ENCODE measurements around the gene TPD52L1.
A peak's percentile ranks its signal among the peaks of the same experiment; 100 is the strongest.

TPD52L1 gene

DNA sequence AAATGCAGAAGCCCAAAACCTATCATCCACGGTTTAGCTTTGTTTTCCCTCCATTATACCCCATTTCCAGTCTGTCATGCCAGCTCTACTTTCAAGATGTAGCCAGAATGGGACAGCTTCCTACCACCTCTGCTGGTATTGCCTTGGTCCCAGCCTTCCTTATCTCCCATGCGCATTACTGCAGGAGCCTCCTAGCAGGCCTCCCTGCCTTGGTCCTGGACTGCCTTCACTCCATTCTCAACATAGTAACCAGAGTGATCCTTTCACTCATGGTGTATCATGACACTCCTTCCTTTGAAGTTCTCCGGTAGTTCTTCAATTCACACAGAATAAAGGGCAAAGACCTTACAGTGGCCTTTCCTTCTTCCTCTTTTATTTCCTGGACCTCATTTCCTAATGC, 15.9 kb downstream of the TPD52L1 start:
- no peak overlapping the region for H3K4me3 ChIP-seq
- H3K27ac ChIP-seq, result peak overlapping the region in 4 of 21 experiments; percentile 2 to 34 (median 16)

DNA sequence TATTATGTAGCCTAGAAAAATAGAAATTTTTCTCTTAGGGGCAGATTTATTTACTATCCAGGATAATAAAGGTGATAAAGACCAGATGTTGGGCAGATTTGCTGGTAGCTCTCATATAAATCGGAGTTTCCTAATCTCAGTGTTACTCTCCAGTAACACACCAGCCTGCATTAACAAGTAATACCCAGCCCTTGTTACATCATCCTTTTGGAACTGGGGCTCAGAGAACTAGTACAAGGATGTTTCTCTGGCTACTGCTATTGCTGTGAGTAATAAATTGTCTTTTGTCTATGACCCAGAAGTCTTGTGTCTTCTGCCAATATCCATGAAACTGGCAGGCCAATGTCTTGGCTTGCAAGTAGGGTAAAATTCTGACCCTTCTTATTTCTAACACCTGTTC, 16.8 kb downstream of the TPD52L1 start:
- Histone ChIP-seq H3K27ac (peak overlapping the region in 2 of 21 experiments; percentile 18 to 42), H3K4me3 (no peak overlapping the region)

DNA sequence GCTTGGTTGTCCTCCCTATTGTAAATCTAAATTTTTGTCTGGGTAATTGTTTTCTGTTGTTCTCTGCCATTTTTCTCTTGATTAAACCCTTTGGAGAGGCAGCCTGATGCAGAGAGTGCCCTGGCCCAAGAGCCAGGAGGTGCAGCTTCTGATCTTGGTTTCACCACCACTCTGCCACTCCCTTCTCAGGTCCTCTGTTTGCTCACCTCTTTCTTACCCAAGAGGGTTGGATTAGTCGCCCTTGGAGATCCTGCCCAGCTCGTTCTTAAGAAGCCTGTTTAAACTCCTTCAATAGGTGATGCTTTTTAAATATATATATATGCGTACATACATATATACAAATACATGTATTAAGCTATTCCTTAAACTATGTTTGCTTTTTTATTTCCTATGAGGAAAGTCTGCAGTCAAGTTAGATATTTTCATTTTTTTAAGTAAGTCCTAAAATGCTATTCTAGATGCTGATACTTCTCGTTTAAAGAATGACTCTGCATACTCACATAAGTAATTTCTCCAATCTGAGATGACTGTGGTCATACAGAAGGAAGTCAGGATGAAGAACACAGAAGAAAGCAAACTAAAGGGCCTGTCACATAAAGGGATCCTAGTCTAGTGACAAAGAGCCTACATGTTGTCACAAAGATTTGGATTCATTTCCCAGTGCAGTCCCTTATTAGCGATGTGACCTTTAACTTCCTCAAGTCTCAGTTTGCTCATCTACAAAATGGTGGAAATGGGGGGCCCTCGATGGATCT, 19.9 kb downstream of the TPD52L1 start:
- no peak overlapping the region for H3K4me3 ChIP-seq
- H3K27ac ChIP-seq, result no peak overlapping the region

DNA sequence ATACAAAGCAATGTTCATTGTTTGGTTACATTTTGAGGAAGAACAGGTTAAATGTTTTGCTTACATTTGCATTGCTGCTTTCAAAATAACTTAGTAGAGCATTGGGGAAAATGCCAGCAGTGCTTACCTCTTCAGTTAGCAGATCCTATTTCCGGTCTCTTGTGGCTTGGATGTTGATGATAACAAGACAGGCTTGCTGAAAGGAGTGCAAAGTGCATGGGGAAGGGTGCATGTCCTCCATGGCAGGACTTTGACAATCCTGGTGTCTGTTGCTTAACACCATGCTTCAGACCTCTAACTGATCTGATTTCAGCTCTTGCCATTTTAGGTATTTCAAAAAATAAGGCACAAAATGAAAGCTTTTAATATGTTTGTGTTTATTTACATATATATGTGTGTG, 21.1 kb downstream of the TPD52L1 start:
- Histone ChIP-seq H3K27ac (no peak overlapping the region), H3K4me3 (no peak overlapping the region)

DNA sequence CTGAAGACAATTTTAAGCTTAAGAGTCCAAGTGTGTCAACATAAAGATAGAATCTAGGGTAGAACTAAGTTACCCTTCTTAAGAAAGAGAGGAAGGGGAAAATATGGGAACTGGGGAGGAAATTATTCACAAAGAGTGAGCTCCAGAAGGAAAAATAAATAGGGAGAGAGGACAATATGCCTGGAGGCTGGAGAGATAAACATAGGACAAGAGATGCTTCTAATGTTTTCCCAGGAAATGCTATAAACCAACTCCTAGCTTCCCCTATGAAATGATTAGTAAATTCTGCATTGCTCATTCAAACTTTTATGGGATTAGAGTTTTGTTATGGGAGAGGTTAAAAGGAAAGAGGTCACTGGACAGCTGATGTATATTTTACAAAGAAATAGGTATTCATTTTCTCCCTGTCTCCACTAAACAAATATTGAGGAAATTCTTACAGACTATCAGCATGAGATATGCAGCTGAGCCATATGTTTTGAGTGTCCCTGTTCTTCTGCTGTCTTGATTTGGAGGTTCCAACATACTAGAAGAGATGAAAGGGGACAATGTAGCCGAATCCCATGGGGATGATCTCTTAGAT, 22.0 kb downstream of the TPD52L1 start:
- no peak overlapping the region for H3K4me3 ChIP-seq
- no peak overlapping the region for H3K27ac ChIP-seq

DNA sequence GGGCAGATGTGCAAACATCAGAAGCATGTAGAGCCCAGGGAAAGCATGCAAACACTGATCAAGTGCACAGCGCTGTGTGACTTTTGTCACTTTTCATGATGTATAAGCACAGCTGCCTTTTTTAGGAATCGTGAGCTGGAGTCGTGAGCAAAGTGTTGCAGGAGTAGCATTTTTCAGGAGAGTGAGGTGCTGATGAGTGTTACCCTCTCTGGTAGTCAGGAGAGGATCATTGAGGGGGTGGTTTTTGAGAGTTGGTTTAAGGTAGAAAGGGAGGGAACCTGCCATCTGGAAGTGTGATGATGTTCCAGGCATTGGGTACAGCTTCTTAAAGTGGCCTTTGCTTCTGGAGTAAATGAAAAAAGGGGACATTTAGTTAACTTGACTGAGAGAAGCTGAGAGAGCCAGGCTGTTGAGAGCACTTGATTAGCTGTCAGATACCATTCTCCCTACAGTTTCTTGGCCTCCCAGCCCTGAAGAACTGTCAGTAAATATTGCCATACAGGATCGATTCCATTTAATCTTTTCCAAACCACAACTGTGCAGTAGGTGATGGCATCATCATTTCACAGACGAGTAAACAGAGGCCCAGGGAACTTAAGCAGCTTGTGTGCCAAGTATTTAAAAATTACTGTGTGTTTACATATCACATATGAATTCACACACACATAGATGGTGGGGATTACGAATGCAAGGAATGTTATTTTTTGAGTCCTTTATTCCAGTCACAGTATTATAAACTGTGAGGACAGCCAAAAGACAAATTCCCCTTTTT, 28.9 kb downstream of the TPD52L1 start:
- Histone ChIP-seq H3K4me3 (no peak overlapping the region), H3K27ac (no peak overlapping the region)

DNA sequence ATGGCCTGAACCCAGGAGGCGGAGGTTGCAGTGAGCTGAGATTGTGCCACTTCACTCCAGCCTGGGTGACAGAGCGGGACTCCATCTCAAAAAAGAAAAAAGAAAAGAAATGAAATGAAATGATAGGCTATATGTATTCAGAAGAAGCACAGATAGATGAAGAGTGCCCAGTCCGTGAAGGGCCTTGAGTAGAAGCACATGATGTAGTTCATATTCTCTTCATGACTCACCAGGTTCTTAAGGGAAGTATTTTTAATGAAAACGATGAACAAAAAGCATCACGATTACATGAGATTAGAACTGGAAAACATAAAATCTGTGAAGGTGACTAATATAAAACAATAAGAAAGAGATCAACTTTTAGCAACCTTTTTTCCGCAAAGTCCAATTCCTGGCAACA, 29.8 kb downstream of the TPD52L1 start:
- Histone ChIP-seq H3K27ac (no peak overlapping the region), H3K4me3 (no peak overlapping the region)

DNA sequence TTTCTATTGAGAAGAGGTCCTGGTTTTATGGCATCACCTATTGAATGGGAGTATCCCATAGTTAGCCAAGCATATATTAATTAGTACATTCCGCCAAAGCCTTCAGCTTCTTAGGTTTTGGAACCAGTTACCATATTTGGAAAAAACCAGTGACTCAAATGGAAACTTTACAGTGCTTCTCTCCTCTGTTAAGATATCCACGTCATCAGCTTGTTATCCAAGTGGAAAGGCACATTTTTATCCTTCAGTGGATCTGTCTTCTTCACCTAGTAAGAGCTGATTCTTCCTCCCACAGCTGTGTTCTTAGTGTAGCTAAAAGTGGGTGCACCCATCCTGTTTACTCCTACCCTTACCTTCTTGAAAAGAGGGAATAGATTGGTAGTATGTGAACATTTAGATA, 34.5 kb downstream of the TPD52L1 start:
- no peak overlapping the region for H3K27ac ChIP-seq

DNA sequence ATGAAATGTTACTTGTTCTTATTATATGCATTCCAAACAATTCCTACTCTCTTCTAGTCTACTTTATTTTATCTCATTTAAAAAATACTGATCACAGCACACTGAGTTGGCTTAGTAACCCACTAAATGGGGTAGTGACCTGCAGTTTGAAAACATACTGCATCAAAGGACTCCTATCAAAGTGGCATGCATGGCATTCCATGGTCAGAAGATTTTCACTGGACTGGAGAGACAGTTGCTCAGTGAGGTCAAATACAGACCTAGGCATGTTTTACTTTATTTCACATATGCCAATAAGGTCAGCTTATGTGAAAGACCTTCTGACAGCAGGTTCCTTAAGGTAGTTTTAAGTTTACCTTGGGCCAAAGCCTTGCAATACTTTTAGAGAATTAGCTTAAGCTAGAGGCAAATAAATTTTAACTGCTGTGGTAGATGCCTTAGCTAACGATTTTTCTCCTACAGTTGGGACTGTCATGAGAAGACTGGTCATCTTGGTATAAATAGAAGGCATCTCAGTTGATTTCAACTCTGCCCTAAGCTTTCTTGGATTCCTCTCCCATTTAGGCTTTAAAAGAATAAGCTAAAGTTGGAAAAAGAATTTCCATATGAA, 35.1 kb downstream of the TPD52L1 start:
- peak overlapping the region in 1 of 21 experiments; percentile 15 for H3K27ac ChIP-seq
- H3K4me3 ChIP-seq, result no peak overlapping the region

More for the DNA sequence above, 34.5 kb downstream of the TPD52L1 start:
- no peak overlapping the region for H3K4me3 ChIP-seq

DNA sequence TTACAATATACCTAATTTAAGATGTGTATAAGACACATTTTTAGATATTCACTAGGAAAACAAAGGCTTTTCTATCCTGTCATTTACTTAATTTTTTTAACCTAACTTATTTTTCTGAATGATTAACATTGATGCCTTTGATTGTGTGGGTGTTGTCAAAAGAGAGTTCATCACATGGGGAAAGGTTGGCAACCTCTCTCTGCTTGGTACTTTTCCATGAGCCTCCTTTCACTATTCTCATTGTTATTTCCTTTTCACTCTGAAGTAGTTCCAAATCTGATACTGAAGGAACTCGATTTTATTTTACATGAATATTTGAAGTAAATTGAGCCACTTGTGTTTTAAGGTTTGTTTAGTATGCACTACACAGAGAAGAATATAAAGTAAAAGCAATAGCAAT, 35.9 kb downstream of the TPD52L1 start:
- Histone ChIP-seq H3K27ac (peak overlapping the region in 1 of 21 experiments; percentile 1), H3K4me3 (no peak overlapping the region)

DNA sequence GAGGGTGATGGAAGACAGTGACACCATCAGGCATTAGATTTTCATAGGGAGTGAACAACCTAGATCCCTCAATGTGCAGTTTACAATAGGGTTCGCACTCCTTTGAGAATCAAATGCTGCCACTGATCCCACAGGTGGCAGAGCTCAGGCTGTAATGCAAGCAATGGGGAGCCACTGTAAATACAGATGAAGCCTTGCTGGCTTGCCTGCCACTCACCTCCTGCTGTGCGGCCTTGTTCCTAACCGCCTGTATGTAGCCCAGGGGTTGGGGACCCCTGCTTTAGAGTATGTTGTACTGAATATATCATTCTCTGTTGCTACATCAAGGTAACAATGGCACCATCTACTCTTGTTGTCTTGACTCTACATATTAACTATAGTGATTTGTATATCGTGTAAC, 37.1 kb downstream of the TPD52L1 start:
- Histone ChIP-seq H3K4me3 (no peak overlapping the region), H3K27ac (no peak overlapping the region)

DNA sequence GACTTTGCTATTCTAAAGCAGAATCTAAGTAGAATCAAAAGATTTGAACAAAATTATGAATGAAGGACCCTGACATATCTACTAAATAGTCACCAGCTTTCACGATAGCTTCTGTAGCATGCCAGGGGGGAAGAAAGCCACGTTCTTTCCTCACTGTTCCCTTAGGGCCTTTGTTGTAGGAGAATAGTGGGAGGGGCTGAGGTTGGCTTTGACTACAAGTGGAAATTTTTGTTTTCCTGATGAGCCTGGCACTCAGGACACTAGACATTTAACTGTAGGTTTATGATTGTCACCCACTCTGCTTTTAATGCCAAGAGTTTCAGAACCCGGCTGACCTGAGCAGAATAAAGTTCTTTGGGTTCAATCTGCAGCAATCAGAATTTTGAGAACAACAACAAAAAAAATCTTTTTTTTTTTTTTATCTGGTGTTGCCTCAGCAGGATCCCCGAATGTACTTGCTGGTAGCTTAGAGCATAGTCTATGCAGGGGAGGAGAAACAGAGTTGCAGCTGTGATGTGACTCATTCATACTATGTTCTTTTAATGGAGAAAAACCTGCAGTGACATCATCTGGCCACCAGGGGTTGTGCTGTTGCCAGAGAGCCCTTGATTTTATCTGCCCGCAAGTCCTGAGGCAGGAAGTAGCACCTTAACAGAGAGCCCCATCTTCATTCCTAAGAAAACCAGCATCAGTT, 38.5 kb downstream of the TPD52L1 start:
- H3K4me3 ChIP-seq, result no peak overlapping the region
- peak overlapping the region in 7 of 21 experiments; percentile 3 to 72 (median 33) for H3K27ac ChIP-seq

DNA sequence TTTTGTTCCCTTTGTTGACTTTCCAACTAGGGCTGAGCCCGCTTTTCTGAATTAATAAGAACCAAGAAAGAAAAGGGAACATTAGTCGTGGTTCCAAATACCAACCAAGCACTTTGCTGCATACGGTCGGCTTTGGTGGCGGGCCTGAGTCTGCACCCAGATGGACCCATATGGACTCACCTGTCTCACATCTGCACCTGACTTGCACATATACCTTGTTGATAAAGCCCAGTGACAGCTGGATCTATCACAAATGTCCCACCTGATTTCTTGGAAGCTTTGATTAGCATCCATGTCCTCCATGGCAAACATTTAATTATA, 39.0 kb downstream of the TPD52L1 start:
- H3K4me3 ChIP-seq, result no peak overlapping the region
- peak overlapping the region in 12 of 21 experiments; percentile 3 to 72 (median 32) for H3K27ac ChIP-seq

DNA sequence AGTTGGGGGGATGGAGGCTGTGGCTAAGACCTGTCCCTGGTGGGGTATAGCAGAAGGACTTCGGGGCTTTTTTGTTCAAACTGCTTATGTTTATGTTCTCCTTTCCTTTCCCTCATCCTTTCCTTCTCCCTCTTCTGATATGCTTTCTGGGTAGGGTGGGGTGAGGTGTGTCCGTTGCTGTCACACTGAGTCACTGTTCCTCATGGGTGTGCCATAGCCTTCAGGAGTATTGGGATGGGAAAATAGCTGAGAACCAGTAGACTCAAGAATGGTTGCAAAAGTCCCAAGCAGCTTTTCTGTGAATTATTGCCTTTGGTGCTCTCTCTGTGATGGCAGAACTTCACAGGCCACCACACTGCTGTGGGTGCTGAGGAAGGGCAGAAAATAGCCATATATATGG, 39.6 kb downstream of the TPD52L1 start:
- H3K4me3 ChIP-seq, result no peak overlapping the region
- H3K27ac ChIP-seq, result peak overlapping the region in 12 of 21 experiments; percentile 11 to 72 (median 34)

DNA sequence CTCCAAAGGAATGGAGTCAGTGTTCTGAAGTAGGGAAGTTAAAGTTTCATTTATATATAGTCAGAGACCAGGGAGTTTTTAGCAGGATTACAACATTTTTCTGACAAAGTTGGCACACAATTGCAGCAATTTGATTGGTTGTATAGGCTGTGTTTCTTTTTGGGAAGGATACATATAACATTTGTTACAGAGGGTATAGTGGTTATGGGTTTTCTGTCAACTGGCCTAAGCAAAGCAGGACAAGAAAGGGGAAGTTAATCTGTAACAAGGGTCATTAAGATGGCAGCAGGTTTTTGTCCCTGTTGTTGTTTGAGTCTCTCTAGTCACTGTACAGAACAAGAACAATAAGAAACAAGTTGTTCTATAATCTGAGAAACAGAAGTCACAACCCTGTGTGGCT, 41.4 kb downstream of the TPD52L1 start:
- no peak overlapping the region for H3K4me3 ChIP-seq
- H3K27ac ChIP-seq, result peak overlapping the region in 2 of 21 experiments; percentile 29 to 55

DNA sequence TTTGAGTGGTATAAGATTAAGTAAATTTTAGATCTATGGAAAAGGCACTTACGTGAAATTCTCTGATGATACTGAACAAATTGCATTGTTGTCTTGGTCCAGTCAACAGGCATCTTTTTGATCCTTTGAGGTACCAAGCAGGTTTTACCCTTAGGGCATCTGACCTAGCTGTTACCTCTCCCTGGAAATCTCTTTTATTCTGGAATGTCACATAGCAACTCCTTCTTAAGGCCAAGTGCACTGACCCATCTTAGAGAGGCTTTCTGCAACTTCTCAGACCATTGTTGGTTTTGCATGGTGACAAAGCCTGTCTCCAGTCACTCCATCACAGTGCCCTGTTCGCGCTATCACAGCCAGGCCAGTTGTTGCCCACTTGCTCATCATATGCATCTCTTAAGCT, 42.0 kb downstream of the TPD52L1 start:
- Histone ChIP-seq H3K4me3 (no peak overlapping the region), H3K27ac (no peak overlapping the region)

DNA sequence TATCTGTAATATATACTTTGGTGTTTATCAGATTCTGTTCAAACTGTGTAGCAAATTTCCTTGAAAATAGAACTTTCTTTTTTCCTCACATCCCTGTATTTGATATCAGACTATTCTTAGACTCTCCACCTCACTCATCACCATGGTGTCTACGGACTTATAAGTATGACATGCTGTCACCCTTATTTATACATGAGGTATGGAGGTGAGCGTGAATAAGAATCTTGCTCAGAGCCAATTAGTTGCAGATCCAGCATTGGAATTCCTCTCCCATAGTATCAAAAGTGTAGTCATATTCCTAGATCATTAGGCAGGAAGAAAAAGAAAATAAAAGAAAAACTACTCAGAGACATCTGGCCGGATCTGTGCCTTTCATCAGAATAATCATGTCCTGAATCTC, 43.0 kb downstream of the TPD52L1 start:
- no peak overlapping the region for H3K4me3 ChIP-seq

DNA sequence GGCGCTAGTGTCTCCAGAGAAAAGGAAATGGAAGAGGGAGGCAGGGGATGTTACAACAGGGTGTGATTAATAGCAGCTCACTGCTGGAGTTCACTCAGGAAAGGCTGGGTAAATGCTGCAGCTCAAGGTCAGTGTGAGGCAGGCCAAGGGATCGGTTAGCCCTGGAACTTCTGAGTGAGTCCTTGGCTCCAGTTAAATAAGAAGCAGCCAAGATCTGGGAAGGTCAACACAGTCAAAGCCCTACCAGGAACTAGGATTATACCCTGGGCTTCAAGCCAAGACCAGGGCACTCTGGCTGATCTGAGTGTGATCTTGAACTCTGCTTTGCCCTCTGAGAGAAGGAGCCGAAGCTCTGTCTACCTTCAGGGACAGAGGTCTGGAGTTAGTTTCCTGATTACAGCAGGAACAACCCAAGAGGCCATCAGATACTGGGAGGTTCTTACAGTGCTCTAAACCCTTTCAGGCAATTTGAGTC, 44.3 kb downstream of the TPD52L1 start:
- Histone ChIP-seq H3K27ac (peak overlapping the region in 11 of 21 experiments; percentile 19 to 63 (median 41)), H3K4me3 (no peak overlapping the region)

More for the DNA sequence above, 43.0 kb downstream of the TPD52L1 start:
- peak overlapping the region in 4 of 21 experiments; percentile 4 to 68 (median 54) for H3K27ac ChIP-seq

DNA sequence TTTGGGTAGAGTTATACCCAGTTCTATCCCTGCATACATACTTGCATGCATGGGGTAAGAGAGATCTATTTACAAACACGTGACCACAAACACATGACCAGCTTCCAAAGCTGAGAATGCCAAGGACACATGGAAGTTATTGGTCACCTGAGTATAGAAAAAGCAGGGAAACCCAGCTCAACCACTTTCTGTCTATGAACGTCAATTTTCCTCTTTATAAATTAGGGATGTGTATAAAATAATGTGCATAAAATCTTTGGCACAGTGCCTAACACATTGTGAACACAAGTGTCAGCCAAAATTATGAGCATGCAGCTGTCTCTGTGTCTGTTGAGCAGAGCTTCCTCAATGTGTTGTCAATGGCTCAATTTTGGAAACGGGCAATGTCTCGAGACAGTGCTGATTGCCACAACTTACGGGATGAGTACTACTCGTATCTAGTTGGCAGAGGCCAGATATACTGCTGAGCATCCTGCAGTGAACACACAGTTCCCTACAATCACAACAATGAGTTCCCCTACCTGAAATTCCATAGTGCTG, 44.9 kb downstream of the TPD52L1 start:
- Histone ChIP-seq H3K4me3 (no peak overlapping the region), H3K27ac (peak overlapping the region in 6 of 21 experiments; percentile 23 to 61 (median 46))
